ENCODE results near the gene RIPOR2.
"Not testable (repeated sequence)": the region's sequence is repeated elsewhere in the genome, so short reads cannot be mapped to it uniquely, and the experiment has no call there.

Gene RIPOR2

DNA sequence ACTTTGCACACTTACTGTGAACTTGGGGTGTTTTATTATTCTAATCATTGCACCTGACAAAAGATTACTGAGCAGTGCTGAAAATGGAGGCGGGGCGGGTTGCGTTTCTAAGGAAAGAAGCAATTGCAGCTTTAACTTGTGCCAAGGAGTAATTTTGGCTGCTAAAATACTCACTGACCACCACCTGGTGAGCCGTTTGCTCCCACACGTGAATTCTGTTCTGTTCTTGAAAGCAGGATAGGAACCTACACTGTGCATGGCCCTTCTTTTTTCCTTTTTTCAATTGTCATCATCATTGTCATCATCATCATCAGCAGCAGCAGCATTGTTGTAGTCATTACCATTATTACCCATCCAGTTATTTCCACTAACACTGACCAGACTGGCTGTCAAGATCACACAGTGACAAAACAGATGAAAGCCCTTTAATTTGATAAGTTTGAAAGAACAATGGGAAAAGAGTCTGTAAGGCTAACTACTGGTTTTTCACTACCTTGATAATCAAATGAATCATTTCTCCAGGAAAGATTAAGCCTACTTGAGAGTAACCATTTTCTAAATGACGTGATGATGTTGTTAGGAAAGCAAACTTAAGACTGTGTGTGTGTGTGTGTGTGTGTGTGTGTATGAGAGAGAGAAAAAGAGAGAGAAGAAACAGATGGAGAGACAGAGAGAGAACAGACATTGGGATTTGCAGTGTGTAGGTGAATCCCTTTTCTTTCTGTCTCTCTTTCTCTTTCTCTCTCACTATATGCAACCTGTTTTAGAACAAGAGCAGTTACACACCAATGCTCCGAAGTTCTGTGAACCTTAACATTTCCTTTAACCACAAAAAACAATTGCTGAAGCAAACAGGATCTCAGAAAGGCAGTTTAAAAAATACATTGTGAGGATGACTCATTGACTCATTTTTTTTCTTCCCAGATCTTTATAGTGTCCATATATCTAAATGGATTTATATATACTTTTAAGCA is 3.8 kb downstream of the RIPOR2 start:
- Histone ChIP-seq H3K27me3 (ENCODE audit: control insufficient read depth in 1 of 2, insufficient read depth in 2 of 2, low read length in 2 of 2) (no peaks in the 10 kb centered on the region), H3K27ac (ENCODE audit: low read depth, low read length) (no peak overlapping the region), H3K36me3 (ENCODE audit: insufficient read depth, low read length) (no peaks in the 10 kb centered on the region), H3K9me3 (ENCODE audit: low read length) (no peaks in the 10 kb centered on the region), H3K4me3 (ENCODE audit: low read depth in 1 of 2, low read length in 2 of 2) (no peak overlapping the region), H3K4me1 (ENCODE audit: insufficient read depth, low read length) (peaks cover 21% of the 10 kb centered on the region), H3K9ac (ENCODE audit: low read length) (no peak overlapping the region)

DNA sequence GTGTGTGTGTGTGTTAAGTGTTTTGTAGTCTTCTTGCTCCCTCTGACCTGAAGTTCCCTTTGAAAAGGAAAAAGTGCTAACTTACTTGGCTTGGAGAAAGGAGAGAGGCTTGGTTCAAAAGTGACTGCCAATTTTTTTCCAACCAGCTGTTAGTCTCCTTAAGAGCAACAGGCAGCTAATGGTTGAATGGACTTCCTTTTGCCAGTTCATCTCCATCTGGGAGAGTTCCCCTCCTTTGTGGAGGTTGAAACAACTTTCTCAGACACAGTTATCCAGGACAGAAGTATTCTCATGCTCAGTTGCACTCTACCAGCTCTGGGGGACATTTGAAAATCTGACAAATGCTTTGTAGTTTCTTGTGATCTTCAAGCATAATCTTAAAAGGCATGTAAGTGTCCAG is 4.5 kb downstream of the RIPOR2 start:
- Histone ChIP-seq H3K36me3 (ENCODE audit: insufficient read depth, low read length) (no peaks in the 10 kb centered on the region), H3K9ac (ENCODE audit: low read length) (no peak overlapping the region), H3K4me1 (ENCODE audit: insufficient read depth, low read length) (peaks cover 21% of the 10 kb centered on the region), H3K9me3 (ENCODE audit: low read length) (no peaks in the 10 kb centered on the region), H3K27me3 (ENCODE audit: control insufficient read depth in 1 of 2, insufficient read depth in 2 of 2, low read length in 2 of 2) (no peaks in the 10 kb centered on the region), H3K27ac (ENCODE audit: low read depth, low read length) (no peak overlapping the region), H3K4me3 (ENCODE audit: low read depth in 1 of 2, low read length in 2 of 2) (no peak overlapping the region)

DNA sequence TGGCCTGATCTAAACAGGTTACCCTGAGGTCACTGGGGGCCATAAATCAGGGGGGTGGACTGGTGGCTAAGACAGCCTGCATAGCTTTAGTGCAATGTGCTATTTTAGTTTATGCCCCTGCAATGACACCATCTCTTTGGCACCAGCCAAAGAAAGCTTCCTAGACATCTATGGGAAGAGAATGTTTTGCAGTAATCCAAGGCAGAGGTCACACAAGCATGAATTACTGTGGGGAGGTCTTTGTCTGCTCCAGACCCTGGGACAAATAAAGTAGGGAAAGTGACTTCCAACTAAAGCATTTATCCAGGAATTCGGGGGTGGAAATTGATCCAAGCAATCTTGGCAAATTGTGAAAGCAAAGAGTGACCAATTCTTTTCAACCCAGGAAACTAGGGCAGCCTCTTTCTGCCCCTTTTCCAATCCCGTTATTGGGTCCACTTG is 5.3 kb downstream of the RIPOR2 start:
- Histone ChIP-seq H3K4me3 (ENCODE audit: low read depth in 1 of 2, low read length in 2 of 2) (no peak overlapping the region), H3K27me3 (ENCODE audit: control insufficient read depth in 1 of 2, insufficient read depth in 2 of 2, low read length in 2 of 2) (no peaks in the 10 kb centered on the region), H3K36me3 (ENCODE audit: insufficient read depth, low read length) (no peaks in the 10 kb centered on the region), H3K27ac (ENCODE audit: low read depth, low read length) (no peak overlapping the region), H3K9me3 (ENCODE audit: low read length) (no peaks in the 10 kb centered on the region), H3K9ac (ENCODE audit: low read length) (no peak overlapping the region), H3K4me1 (ENCODE audit: insufficient read depth, low read length) (peaks cover 21% of the 10 kb centered on the region)

DNA sequence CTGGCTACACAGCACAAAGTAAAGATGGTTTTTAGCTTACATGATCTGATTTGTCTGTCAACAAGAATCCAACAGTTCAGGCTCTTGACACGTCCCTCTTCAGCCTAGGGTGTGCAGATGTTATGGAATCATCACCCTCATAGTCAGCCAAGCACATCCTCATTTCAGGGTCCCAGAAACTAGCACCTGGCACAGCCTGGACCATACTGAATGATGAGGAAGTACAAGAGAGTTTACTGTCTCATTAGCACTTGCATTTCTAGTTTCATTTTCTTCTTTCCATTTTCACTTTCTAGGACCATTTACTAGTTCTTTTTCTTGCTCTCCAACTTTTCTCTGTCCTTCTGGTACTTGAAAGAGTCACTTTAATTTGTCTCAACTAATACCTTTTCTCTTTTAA is 6.5 kb downstream of the RIPOR2 start:
- H3K27ac ChIP-seq (ENCODE audit: low read depth, low read length) = no peak overlapping the region
- H3K9me3 ChIP-seq (ENCODE audit: low read length) = no peaks in the 10 kb centered on the region
- H3K4me1 ChIP-seq (ENCODE audit: insufficient read depth, low read length) = peaks cover 21% of the 10 kb centered on the region
- H3K4me3 ChIP-seq (ENCODE audit: low read depth in 1 of 2, low read length in 2 of 2) = no peak overlapping the region
- H3K9ac ChIP-seq (ENCODE audit: low read length) = no peak overlapping the region
- H3K27me3 ChIP-seq (ENCODE audit: control insufficient read depth in 1 of 2, insufficient read depth in 2 of 2, low read length in 2 of 2) = no peaks in the 10 kb centered on the region
- H3K36me3 ChIP-seq (ENCODE audit: insufficient read depth, low read length) = no peaks in the 10 kb centered on the region

DNA sequence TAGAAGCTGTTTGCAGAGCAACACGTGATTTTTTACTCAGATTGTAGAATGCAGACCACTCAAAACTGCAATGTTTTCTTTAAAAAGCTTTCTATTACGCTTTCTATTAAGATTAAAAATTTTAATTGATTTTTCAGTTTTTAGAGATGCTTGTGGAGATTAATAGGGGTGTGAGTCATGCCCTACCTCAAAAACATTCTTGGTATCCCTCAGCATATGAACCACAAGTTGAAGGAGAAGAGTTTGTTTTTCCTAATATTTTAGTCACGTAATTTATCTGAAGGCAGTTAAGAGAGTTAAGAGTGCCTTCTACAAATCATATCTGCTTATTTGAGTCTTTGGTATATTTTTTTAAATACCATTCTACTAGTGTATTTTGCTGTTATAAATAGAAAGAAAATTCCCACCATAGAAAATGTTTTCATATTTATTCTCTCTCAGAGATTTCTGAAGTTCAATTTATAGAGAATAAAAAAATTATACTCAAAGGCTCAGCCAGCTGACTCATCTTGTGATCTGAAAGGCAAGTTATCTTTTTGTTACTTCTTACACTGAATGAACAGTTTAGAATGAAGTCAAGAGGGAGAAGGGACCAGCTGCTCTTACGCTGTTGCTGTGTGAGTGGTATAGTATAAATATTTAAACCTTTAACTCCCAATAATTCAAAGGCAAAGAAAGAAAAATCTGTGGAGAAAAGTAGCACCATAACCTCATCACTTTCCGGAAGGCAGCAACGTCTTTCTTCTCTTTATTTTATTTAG is 7.6 kb downstream of the RIPOR2 start:
- H3K9me3 ChIP-seq (ENCODE audit: low read length) = no peaks in the 10 kb centered on the region
- no peak overlapping the region for H3K4me3 ChIP-seq (ENCODE audit: low read depth in 1 of 2, low read length in 2 of 2)
- H3K36me3 ChIP-seq (ENCODE audit: insufficient read depth, low read length) = no peaks in the 10 kb centered on the region

DNA sequence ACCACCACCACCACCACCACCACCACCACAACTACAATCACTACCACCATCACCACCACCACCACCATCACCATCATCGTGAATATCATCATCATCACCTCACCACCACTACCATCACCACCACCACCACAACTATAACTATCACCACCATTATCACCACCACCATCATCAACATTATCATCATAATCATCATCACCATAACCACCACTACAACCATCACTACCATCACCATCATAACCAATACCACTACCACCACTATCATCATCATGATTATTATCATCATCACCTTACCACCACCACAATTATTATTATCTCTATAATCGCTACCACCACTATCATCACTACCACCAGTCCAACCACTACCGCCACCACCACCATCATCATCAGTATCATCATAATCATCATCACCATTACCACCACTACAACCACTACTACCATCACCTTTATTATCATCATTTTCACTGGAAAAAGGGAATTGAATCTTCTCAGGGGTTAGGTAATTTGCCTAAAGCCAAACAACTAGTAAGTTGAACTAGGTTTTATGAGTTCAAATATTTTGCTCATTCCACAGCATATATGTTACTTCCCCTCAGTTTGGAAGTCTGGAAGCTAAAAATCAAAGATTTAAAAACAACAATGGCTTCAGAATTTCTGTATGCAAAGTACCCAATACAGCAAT is 8.3 kb downstream of the RIPOR2 start:
- no peak overlapping the region for H3K27ac ChIP-seq (ENCODE audit: low read depth, low read length)
- no peak overlapping the region for H3K4me3 ChIP-seq (ENCODE audit: low read depth in 1 of 2, low read length in 2 of 2)
- H3K36me3 ChIP-seq (ENCODE audit: insufficient read depth, low read length) = no peaks in the 10 kb centered on the region
- H3K4me1 ChIP-seq (ENCODE audit: insufficient read depth, low read length) = peaks cover 21% of the 10 kb centered on the region
- H3K9me3 ChIP-seq (ENCODE audit: low read length) = no peaks in the 10 kb centered on the region
- H3K9ac ChIP-seq (ENCODE audit: low read length) = no peak overlapping the region
- H3K27me3 ChIP-seq (ENCODE audit: control insufficient read depth in 1 of 2, insufficient read depth in 2 of 2, low read length in 2 of 2) = no peaks in the 10 kb centered on the region

More for the DNA sequence above, 7.6 kb downstream of the RIPOR2 start:
- Histone ChIP-seq H3K9ac (ENCODE audit: low read length) (no peak overlapping the region), H3K27me3 (ENCODE audit: control insufficient read depth in 1 of 2, insufficient read depth in 2 of 2, low read length in 2 of 2) (no peaks in the 10 kb centered on the region), H3K4me1 (ENCODE audit: insufficient read depth, low read length) (peaks cover 21% of the 10 kb centered on the region), H3K27ac (ENCODE audit: low read depth, low read length) (no peak overlapping the region)

DNA sequence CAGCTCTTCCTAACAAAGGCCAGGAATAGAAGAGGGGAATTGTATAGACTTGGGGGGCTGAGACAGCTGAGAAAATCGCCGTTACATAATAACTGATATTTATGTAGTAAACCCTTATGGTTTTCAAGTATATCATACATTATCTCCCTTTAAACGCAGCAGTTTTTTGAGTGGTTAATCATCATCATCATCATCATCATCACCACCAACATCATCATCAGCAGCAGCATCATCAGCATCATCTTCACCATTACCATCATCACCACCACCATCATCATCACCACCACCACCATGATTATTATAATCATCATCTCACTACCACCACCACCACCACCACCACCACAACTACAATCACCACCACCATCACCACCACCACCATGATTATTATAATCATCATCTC is 9.1 kb downstream of the RIPOR2 start:
- not testable (repeated sequence) for H3K9me3 ChIP-seq (ENCODE audit: low read length); H3K27ac ChIP-seq (ENCODE audit: low read depth, low read length); H3K9ac ChIP-seq (ENCODE audit: low read length); H3K4me3 ChIP-seq (ENCODE audit: low read depth in 1 of 2, low read length in 2 of 2); H3K36me3 ChIP-seq (ENCODE audit: insufficient read depth, low read length); H3K27me3 ChIP-seq (ENCODE audit: control insufficient read depth in 1 of 2, insufficient read depth in 2 of 2, low read length in 2 of 2)
- peaks cover 16% of the 10 kb centered on the region for H3K4me1 ChIP-seq (ENCODE audit: insufficient read depth, low read length)

DNA sequence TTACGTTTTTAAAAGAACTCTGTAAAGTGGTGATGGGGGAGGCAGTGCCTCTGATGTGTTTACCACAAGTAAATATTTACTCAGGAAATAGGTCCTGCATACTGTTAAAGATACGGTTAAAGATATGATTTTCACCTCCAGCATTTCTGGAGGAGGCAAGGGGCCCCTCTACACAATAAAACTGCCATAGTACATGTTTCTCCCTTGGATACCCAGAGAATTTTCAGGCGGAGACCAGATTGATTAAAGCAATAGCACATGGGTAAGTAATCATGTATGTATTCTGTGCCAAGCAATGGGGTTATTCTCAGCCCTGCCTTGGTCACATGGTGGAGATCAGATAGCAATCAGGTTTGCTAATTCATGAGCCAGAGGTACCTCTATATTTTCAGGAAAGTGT is 9.6 kb downstream of the RIPOR2 start:
- Histone ChIP-seq H3K4me1 (ENCODE audit: insufficient read depth, low read length) (peaks cover 12% of the 10 kb centered on the region), H3K27me3 (ENCODE audit: control insufficient read depth in 1 of 2, insufficient read depth in 2 of 2, low read length in 2 of 2) (no peaks in the 10 kb centered on the region), H3K9ac (ENCODE audit: low read length) (no peak overlapping the region), H3K9me3 (ENCODE audit: low read length) (no peaks in the 10 kb centered on the region), H3K36me3 (ENCODE audit: insufficient read depth, low read length) (no peaks in the 10 kb centered on the region), H3K27ac (ENCODE audit: low read depth, low read length) (no peak overlapping the region), H3K4me3 (ENCODE audit: low read depth in 1 of 2, low read length in 2 of 2) (no peak overlapping the region)

DNA sequence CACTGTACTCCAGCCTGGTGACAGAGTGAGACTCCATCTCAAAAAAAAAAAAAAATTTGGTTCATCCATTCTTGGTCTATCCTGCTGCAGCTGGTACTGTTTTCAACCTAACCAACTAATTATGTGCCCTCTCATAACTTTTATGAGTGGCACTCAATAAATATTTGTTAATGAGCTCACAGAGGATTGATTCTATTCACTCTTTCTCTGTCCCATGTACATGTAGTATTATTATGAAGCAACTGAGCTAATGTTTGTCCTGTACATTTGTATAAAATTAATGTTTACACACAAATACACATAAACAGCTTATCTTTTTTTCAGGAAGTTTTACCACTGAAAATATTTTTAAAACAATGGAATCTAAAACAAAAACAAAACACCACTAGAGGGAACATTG is 10.1 kb downstream of the RIPOR2 start:
- Histone ChIP-seq H3K36me3 (ENCODE audit: insufficient read depth, low read length) (no peaks in the 10 kb centered on the region), H3K27ac (ENCODE audit: low read depth, low read length) (no peak overlapping the region), H3K4me1 (ENCODE audit: insufficient read depth, low read length) (peaks cover 12% of the 10 kb centered on the region), H3K9me3 (ENCODE audit: low read length) (no peaks in the 10 kb centered on the region), H3K4me3 (ENCODE audit: low read depth in 1 of 2, low read length in 2 of 2) (no peak overlapping the region), H3K27me3 (ENCODE audit: control insufficient read depth in 1 of 2, insufficient read depth in 2 of 2, low read length in 2 of 2) (no peaks in the 10 kb centered on the region), H3K9ac (ENCODE audit: low read length) (no peak overlapping the region)

DNA sequence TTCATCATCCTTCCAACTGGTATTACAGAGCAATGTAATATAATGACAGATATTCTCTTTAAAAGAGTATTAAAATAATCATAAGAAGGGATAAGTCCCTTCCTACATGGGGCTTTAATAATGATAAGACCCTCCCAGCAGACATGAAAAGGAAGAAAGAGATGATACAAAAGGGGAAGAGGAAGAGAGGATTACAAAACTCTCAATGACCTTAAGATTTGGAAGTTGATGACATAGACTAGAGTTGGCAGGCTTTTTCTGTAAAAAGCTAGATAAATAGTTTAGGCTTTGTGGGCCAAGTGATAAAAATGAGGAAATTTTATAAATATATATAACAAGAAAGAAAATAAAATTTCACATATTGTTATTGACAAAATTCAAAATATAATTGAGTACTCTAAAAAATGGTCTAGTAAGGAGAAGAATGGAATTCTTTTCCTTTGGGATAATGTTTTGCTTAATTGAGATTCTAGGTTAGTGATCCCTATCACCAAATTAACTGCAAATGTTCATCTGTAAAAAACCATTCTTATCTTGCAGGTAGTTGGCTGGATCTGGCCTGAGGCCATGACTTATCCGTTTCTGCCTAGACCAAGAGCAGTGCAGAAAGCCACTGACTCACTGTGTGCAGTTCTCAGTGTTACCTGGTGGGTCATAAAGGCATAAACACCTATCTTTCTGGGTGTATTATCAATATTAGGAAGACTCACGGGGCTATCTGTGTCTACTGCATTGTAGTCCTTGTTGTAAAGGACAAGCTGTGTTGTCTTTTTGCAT is 11.0 kb downstream of the RIPOR2 start:
- no peak overlapping the region for H3K27ac ChIP-seq (ENCODE audit: low read depth, low read length)

More for the DNA sequence above, 11.0 kb downstream of the RIPOR2 start:
- H3K27me3 ChIP-seq (ENCODE audit: control insufficient read depth in 1 of 2, insufficient read depth in 2 of 2, low read length in 2 of 2) = no peaks in the 10 kb centered on the region
- H3K36me3 ChIP-seq (ENCODE audit: insufficient read depth, low read length) = no peaks in the 10 kb centered on the region
- H3K4me3 ChIP-seq (ENCODE audit: low read depth in 1 of 2, low read length in 2 of 2) = no peak overlapping the region
- peaks cover 4% of the 10 kb centered on the region for H3K4me1 ChIP-seq (ENCODE audit: insufficient read depth, low read length)
- no peaks in the 10 kb centered on the region for H3K9me3 ChIP-seq (ENCODE audit: low read length)
- no peak overlapping the region for H3K9ac ChIP-seq (ENCODE audit: low read length)
